ENCODE measurements around the gene CNKSR1.
A peak's percentile ranks its signal among the peaks of the same experiment; 100 is the strongest.

CNKSR1 gene

DNA sequence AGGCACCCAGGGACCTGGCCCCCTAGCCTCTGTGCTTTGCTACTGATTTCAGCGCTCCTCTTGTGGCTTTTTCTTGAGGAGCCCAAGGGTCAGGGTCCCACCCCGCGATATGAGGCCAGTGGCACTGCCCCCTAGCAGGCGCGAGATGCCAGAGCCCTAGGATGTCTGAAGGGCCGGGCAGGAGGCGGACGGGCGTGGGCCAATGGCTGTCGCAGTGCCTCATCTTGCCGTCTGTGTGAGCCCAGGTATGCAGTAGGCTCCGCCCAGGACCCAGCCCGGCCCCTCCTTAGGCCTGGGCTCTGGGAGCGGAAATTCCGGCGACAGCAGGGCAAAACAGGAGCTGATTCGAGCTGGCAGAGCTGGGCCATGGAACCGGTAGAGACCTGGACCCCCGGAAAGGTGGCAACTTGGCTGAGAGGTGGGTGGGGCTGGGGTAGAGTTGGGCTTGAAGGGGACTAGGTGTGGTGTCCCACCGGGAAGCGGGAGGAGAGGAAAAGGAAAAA is at the start of gene CNKSR1:
CNKSR1 (plus strand) TSS at position 310 of the 503 bp plus-strand sequence; CDS start at position 367, 57 bp downstream.
- DNase-seq: peak; percentile 47

DNA sequence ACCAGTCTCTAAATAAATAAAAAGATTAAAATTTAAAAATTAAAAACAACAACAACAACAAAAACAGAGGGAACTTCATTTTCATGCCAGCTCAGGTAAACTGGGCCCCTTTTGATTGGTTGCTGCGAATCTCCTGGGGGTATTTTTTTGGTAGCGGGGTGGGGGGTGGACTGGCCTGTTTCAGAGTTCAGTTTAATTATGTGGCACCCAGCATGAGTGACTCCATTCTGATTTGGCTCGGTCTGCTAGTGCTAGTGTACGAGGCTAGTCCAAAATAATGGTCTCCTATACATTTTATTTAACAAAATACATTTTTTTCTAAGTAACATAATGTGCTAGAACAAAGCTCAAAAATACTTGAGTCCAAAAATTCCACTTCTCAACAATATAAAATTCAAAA is 47.5 kb upstream of the CNKSR1 start:
- no peak for DNase-seq

DNA sequence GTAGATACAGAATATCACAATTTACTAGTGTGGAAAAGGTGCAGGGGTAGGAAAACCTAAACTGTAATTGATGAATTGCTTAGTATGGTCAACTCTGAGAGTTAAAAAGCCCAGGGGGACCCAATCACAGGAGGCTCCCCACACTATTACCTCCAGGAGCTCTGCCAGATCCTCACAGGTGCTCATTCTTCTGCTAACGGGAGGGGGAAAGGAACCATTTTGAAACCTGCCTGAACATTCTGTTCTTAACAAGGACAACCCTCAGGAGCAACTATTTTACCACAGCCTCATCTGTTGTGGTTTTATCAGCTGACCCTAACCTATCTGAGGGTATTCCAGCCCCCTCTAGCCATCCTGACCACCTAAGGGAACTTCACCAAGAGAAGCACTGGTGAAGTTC is 46.6 kb upstream of the CNKSR1 start:
- DNase-seq: no peak

- DNase-seq: no peak
These were observed 45.0 kb upstream of the CNKSR1 start for GRCh38 chr1:26132128-26132833.

- no peak for DNase-seq
These were observed 44.5 kb upstream of the CNKSR1 start for GRCh38 chr1:26132834-26133167.

GRCh38 chr1:26134466-26134865 is 42.8 kb upstream of the CNKSR1 start:
- no peak for DNase-seq

GRCh38 chr1:26138974-26139558 is 38.2 kb upstream of the CNKSR1 start:
- no peak for DNase-seq

GRCh38 chr1:26142159-26142558 is 35.1 kb upstream of the CNKSR1 start:
- DNase-seq: no peak

DNA sequence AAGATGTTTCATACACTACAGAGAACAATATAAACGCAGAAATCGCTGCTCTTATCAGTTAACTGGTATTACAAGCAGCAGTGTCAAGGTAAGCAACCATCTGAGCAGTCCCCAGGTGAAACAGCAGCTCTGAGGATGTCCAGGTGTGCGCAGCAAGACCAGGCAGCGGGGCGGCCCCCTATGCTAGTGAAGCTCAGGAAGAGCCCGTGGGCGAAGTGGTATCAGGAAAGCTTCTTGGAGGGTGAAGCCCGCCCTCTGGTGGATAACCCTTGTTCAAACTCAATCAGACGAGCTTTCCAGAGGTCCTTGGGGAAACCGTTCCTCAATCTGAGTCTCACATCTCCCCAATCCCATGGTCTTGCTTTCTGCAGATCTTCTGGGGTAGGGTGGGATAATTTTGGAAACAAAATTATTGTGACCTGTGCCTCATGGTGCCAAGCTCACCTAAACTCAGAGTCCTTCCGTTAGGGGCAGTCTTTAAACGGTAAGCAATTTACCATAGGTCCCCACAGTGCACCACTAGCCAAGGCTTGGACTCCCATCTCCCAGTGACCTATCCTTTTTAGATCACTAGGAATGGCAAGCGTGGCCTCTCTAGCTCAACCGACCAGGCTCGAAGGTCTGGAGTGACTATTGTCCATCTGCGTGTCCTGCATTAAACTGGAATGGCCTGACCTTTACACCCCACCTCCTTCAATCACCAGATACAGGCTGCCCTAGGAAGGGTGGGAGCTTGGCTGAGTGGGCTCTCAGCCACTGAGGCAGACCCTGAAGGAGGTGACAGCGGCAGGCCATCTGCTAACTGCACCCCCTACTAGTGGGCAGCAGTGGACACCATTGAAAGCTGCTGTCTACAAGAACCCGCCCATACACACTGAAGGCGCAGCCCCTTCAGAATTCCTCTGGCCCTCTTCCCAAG is 32.0 kb upstream of the CNKSR1 start:
- DNase-seq: peak; percentile 91

- no peak for DNase-seq
These were observed 31.4 kb upstream of the CNKSR1 start for GRCh38 chr1:26145960-26146294.

DNA sequence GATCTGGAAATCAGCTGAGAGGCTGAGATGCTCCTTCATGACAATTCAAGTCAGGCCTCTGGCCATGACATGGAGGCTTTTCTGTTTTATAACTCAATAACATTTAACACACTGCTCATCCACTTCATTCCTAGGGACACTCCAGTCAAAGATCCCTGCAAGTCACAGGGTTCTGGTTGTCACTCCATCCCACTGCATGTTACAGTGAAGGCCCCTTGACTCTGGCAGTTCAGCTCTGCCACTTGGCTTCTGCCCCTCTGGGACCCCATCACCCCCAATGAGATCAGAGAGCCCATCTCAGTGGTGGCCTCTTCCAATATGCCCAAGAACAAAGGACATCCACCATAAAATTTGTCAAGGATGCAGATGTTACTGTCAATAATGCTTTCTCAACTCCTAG is 28.4 kb upstream of the CNKSR1 start:
- no peak for DNase-seq

DNA sequence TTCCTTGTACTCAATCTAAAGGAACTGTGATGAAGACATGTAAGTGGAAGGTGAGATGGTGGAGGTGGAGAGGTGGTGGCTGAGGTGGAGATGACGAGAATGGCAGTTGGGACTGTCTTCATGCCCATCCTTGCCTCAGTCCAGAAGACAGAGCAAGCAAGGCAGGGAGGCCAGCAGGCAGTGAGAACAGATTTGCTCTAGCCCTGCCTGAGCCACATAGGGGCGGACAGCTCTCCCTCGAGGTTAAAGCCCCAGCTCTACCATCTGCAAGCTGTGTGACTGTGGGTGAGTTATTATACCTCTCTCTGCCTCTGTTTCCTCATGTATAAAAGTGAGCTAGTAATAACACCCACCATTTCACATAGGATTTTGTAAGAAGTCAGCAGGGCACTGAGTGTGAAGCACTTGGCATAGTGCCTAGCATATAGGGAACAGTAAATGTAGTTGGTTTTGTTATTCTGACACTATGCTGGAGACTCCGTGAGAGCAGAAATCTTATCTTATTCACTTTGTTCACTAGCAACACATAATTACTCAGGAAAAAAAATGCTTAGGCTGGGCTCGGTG is 23.2 kb upstream of the CNKSR1 start:
- no peak for DNase-seq

- no peak for DNase-seq
These were observed 22.5 kb upstream of the CNKSR1 start for GRCh38 chr1:26154750-26155149.

DNA sequence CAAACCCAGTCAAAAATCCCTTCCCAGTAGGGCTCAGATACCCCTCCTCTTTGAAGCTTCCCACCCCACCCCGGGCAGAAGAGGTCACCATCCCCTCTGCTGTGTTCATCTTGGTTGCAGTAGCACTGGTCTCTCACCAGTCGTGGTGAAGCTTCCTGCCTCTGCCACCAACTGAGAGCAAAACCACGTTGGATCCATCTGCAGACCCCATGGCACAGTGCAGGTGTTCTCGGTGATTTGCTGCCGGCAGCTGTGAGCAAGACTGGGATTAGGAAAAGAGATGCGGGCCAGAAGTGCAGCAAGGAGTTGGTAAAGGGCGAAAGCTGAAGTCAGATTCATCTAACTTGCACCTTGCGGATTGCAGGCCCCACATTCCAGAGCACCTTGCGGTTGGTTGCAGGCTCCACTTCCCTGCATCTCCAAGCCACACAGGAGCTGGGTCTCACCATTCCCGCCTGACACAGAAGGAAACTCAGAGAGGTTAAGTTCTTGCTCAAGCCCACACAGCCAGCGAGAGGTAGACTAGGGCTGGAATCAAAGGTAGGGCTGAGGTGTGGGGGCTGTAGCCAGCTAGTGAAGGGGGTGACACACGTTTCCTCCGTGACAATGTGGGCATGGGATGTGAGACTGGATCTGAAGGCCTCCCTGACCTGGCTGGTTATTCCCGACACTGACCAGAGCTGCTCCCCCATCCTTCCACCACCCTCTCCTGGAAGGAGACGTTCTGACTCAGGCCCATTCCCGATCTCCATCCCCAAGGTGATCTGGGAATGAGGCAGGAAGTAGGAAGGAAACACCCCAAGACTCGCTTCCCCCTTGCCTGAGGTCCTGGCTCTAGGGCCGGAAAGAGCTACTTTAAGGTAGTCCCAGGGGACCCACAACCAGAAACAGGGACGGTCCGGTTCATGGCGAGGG is 21.7 kb upstream of the CNKSR1 start:
- no peak for DNase-seq

DNA sequence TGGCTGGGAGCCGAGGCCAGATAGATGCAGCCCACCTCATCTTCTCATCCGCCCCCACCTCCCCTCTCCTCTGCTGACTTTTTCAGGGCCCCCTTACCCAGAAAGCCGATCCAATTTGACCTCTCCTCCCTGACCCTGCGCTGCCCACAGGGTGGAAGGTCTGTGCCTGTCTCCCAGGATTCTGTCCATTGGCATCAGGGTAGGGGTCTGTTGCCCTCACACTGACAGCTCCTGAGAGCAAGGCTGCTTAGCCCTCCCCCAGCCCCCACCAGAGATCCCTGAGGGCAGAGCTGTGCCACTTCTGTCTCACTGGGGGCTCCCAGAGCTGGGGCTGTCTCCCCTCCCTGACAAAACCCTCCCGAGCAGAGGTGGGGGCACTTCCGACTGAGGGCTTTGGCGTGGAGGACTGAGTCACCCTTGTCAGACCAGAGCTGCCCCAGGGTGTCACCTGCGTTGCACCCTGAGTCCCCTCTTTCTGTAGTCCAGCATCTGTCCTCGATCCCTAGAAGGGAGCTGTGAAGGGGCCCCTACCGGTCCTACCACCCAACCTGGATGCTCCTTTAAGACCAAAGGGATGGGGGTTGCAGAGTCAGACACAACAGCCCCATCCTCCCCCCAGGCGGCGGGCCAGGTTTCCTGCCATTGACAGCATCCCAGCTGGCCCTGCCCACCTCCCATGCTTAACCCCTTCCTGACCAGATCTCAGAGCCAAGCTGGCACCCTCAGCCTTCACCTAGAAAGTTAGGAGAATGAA is 20.8 kb upstream of the CNKSR1 start:
- no peak for DNase-seq

DNA sequence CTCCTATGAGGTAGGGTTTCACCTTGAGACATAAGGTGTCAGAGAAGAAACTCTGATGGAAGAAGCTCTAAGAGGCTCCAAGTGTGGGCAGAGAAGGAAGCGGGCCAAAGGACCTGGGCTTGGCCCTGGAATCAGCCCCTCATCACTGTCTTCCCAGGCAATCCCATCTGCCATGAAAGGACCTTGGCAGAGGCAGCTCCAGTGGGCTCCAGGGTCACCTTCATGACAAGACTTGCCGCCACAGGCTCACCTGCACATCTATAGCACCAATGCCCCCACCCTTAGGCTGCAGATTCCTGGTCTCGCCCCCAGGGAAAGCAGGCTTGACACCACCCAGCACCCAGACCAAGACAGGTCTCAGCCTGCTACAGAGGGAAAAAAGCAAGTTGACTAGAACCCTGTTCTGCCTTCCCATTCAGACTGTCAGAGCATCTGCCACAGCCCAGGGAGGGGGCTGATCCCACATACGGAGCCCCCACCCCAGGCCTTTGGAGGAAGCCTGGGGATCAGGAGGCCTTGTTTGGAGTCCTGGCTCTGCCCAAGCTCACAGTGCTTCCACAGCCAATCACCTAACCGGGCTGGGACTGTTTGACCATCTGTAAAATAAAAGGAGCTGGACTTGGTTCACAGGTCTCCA is 18.9 kb upstream of the CNKSR1 start:
- DNase-seq: no peak

GRCh38 chr1:26158908-26159742 is 18.2 kb upstream of the CNKSR1 start, which contains the start of gene FAM110D:
Gene FAM110D, plus strand, starts transcription at chr1:26159079. Its CDS starts 2,213 bp downstream, at chr1:26161292.
- no peak for DNase-seq

DNA sequence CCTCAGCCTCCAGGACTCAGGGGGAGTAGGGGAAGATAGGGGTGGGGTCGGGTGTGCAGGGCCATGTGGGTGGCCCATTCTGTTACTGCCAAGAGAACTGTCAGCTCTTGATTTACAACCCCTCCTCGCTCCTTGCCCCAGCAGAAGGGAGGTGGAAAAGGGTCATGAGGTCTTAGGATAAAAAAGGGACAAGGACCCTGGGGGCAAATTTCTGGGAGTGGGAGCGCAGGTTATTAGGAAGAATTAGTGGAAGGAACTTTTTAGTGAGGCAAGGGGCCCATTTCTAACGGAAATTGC is 17.6 kb upstream of the CNKSR1 start:
- DNase-seq: no peak

DNA sequence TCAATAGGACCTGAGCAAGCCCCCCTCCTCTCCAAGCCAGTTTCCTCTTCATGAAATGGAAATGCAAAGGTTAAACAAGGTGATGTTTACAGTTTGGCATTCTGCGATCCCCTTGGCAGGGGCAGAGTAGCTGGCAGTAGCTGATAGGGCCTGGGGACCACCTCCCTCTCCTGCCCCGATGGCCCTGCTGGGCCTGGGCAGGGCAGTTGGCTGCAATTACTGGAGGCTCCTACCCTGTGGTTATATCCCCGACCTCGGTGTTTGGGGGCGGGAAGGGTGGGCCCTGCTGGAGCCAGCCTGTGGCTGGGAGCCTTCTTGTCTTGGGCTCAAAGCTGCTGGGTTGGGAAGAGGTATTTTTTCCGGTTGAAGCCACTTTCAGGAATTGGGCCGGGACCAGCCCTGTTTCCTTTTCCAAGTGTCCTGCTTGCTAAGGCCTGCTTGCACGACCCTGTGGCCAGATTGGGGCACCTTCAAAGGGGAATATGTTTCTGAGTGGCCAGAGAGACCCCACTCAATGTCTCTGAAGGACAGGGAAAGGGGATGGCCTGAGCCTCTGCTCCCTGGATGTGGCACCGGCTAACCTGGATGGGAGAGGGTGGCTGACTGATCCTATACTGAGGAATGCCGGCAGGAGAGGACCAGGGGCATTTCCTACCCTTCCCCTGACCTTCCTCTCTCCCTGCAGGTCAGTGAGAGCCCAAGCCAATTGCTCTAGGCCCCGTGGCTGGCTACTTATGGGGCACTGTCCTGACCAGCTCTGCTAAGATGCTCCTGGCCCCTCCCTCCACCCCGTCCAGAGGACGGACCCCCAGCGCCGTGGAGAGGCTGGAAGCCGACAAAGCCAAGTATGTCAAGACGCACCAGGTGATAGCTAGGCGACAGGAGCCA is 16.5 kb upstream of the CNKSR1 start:
- DNase-seq: no peak

Measured in CD4-positive, alpha-beta T cell treated with Interleukin-17A for 4 hours (primary cell).